Measurements from ENCODE around the gene CACNA2D3. TPM values are rescaled to one million over a fixed set of nuclear protein-coding genes. Genes with fewer than 3 reads are reported as not detected.

Gene CACNA2D3
- total and polyA plus RNA-seq, 12 donors, result 0.26 to 13.7 (median 2.8) TPM; not detected in 1

GRCh38 chr3:54619531-54619930 lies 497.2 kb downstream of the CACNA2D3 start:
- H3K27me3 ChIP-seq, result no peaks in the 10 kb centered on the region
- no peak overlapping the region for H3K4me3 ChIP-seq
- no peak overlapping the region for H3K27ac ChIP-seq
- H3K9me3 ChIP-seq (replicated peaks in 1 of 3), result no peaks in the 10 kb centered on the region
- intact Hi-C loops (cut with DNase I), result no loop called here
- TF ChIP-seq CTCF (IDR thresholded peaks at IDR 0.05), result no peak
- TF ChIP-seq POLR2A (IDR thresholded peaks at IDR 0.05), result no peak
- DNase-seq, result no peak
- H3K4me1 ChIP-seq (replicated peaks in 1 of 2), result no peaks in the 10 kb centered on the region
- 59 to 75% (median 64%) methylated on average over 3 of the region's 3 CpGs for WGBS, 4 donors
- H3K36me3 ChIP-seq (replicated peaks in 1 of 2), result no peaks in the 10 kb centered on the region

GRCh38 chr3:54621184-54621583 lies 498.8 kb downstream of the CACNA2D3 start:
- DNase-seq, result peak in 1 of 7 donors; percentile 55
- TF ChIP-seq POLR2A (IDR thresholded peaks at IDR 0.05) (no peak), CTCF (IDR thresholded peaks at IDR 0.05) (no peak)
- H3K4me3 ChIP-seq, result no peak overlapping the region
- H3K9me3 ChIP-seq (replicated peaks in 1 of 3), result no peaks in the 10 kb centered on the region
- 73 to 84% (median 81%) methylated on average over 8 of the region's 8 CpGs for WGBS, 4 donors
- no peak overlapping the region for H3K27ac ChIP-seq
- intact Hi-C loops (cut with DNase I), result no loop called here
- H3K36me3 ChIP-seq (replicated peaks in 1 of 2), result no peaks in the 10 kb centered on the region
- no peaks in the 10 kb centered on the region for H3K27me3 ChIP-seq
- no peaks in the 10 kb centered on the region for H3K4me1 ChIP-seq (replicated peaks in 1 of 2)

GRCh38 chr3:54622678-54623077 lies 500.3 kb downstream of the CACNA2D3 start:
- no peaks in the 10 kb centered on the region for H3K36me3 ChIP-seq (replicated peaks in 1 of 2)
- TF ChIP-seq POLR2A (IDR thresholded peaks at IDR 0.05), result no peak
- TF ChIP-seq CTCF (IDR thresholded peaks at IDR 0.05), result no peak
- intact Hi-C loops (cut with DNase I), result no loop called here
- 81 to 90% (median 85%) methylated on average over 11 of the region's 11 CpGs for WGBS, 4 donors
- H3K4me1 ChIP-seq (replicated peaks in 1 of 2), result no peaks in the 10 kb centered on the region
- DNase-seq, result no peak
- H3K27ac ChIP-seq, result no peak overlapping the region
- no peak overlapping the region for H3K4me3 ChIP-seq
- no peaks in the 10 kb centered on the region for H3K27me3 ChIP-seq
- H3K9me3 ChIP-seq (replicated peaks in 1 of 3), result no peaks in the 10 kb centered on the region

- TF ChIP-seq POLR2A (IDR thresholded peaks at IDR 0.05) (no peak), CTCF (IDR thresholded peaks at IDR 0.05) (no peak)
- Histone ChIP-seq H3K4me3 (no peak overlapping the region), H3K27me3 (no peaks in the 10 kb centered on the region), H3K9me3 (replicated peaks in 1 of 3) (no peaks in the 10 kb centered on the region), H3K27ac (no peak overlapping the region), H3K36me3 (replicated peaks in 1 of 2) (no peaks in the 10 kb centered on the region), H3K4me1 (replicated peaks in 1 of 2) (no peaks in the 10 kb centered on the region)
- WGBS, 4 donors, result 84 to 94% (median 92%) methylated on average over 41 to 43 of the region's 43 CpGs
- intact Hi-C loops (cut with DNase I), result no loop called here
- no peak for DNase-seq
Observed at GRCh38 chr3:54625805-54626787, 503.7 kb downstream of the CACNA2D3 start.
